Measurements from ENCODE around the gene TRHDE. TPM values are rescaled to one million over a fixed set of nuclear protein-coding genes. Genes with fewer than 3 reads are reported as not detected.

Gene TRHDE
- total and polyA plus RNA-seq, 2 donors from 2014 or later: 1.6 to 18.6 TPM

GRCh38 chr12:72681028-72681427, 408.9 kb downstream of the TRHDE start:
- DNase-seq (no peak), FAIRE-seq (no peak)
- TF ChIP-seq CTCF (IDR thresholded peaks at IDR 0.05; ENCODE audit: borderline replicate concordance, extremely low read depth, insufficient read depth): no peak
- no peak overlapping the region for H3K27ac ChIP-seq (ENCODE audit: low read depth in 2 of 2, low read length in 2 of 2)
- H3K36me3 ChIP-seq (ENCODE audit: control insufficient read depth in 2 of 3, insufficient read depth in 3 of 3, low read length in 3 of 3): no peaks in the 10 kb centered on the region
- no peaks in the 10 kb centered on the region for H3K9me3 ChIP-seq (ENCODE audit: control insufficient read depth in 2 of 3, insufficient read depth in 1 of 3, low read length in 3 of 3)
- H3K4me1 ChIP-seq (ENCODE audit: control insufficient read depth in 2 of 3, insufficient read depth in 2 of 3, low read depth in 1 of 3, low read length in 3 of 3): peaks cover 0 to 13% (median 0%) of the 10 kb centered on the region in 3 donors
- no peak overlapping the region for H3K9ac ChIP-seq (ENCODE audit: low read length in 3 of 3)
- H3K4me3 ChIP-seq (ENCODE audit: low read length in 3 of 3): no peak overlapping the region
- H3K27me3 ChIP-seq (ENCODE audit: control insufficient read depth, insufficient read depth, low read length): no peaks in the 10 kb centered on the region
- intact Hi-C loops (cut with DNase I): no loop called here

GRCh38 chr12:72684491-72684890, 412.3 kb downstream of the TRHDE start:
- H3K36me3 ChIP-seq (ENCODE audit: control insufficient read depth in 2 of 3, insufficient read depth in 3 of 3, low read length in 3 of 3): no peaks in the 10 kb centered on the region
- no peak for FAIRE-seq
- H3K9me3 ChIP-seq (ENCODE audit: control insufficient read depth in 2 of 3, insufficient read depth in 1 of 3, low read length in 3 of 3): no peaks in the 10 kb centered on the region
- H3K4me1 ChIP-seq (ENCODE audit: control insufficient read depth in 2 of 3, insufficient read depth in 2 of 3, low read depth in 1 of 3, low read length in 3 of 3): no peaks in the 10 kb centered on the region
- DNase-seq: no peak
- H3K27ac ChIP-seq (ENCODE audit: low read depth in 2 of 2, low read length in 2 of 2): no peak overlapping the region
- intact Hi-C loops (cut with DNase I): no loop called here
- no peaks in the 10 kb centered on the region for H3K27me3 ChIP-seq (ENCODE audit: control insufficient read depth, insufficient read depth, low read length)
- H3K4me3 ChIP-seq (ENCODE audit: low read length in 3 of 3): no peak overlapping the region
- no peak for TF ChIP-seq CTCF (IDR thresholded peaks at IDR 0.05; ENCODE audit: borderline replicate concordance, extremely low read depth, insufficient read depth)
- no peak overlapping the region for H3K9ac ChIP-seq (ENCODE audit: low read length in 3 of 3)

- H3K4me1 ChIP-seq (ENCODE audit: control insufficient read depth in 2 of 3, insufficient read depth in 2 of 3, low read depth in 1 of 3, low read length in 3 of 3): no peaks in the 10 kb centered on the region
- no peaks in the 10 kb centered on the region for H3K9me3 ChIP-seq (ENCODE audit: control insufficient read depth in 2 of 3, insufficient read depth in 1 of 3, low read length in 3 of 3)
- no peak for DNase-seq
- no peaks in the 10 kb centered on the region for H3K27me3 ChIP-seq (ENCODE audit: control insufficient read depth, insufficient read depth, low read length)
- intact Hi-C loops (cut with DNase I): no loop called here
- H3K36me3 ChIP-seq (ENCODE audit: control insufficient read depth in 2 of 3, insufficient read depth in 3 of 3, low read length in 3 of 3): no peaks in the 10 kb centered on the region
- H3K4me3 ChIP-seq (ENCODE audit: low read length in 3 of 3): no peak overlapping the region
- H3K27ac ChIP-seq (ENCODE audit: low read depth in 2 of 2, low read length in 2 of 2): no peak overlapping the region
- no peak for FAIRE-seq
- no peak for TF ChIP-seq CTCF (IDR thresholded peaks at IDR 0.05; ENCODE audit: borderline replicate concordance, extremely low read depth, insufficient read depth)
- no peak overlapping the region for H3K9ac ChIP-seq (ENCODE audit: low read length in 3 of 3)
These were observed 420.2 kb downstream of the TRHDE start for GRCh38 chr12:72692338-72692737.

- FAIRE-seq (no peak), DNase-seq (no peak)
- no peaks in the 10 kb centered on the region for H3K9me3 ChIP-seq (ENCODE audit: control insufficient read depth in 2 of 3, insufficient read depth in 1 of 3, low read length in 3 of 3)
- no peaks in the 10 kb centered on the region for H3K36me3 ChIP-seq (ENCODE audit: control insufficient read depth in 2 of 3, insufficient read depth in 3 of 3, low read length in 3 of 3)
- no peak overlapping the region for H3K4me3 ChIP-seq (ENCODE audit: low read length in 3 of 3)
- H3K4me1 ChIP-seq (ENCODE audit: control insufficient read depth in 2 of 3, insufficient read depth in 2 of 3, low read depth in 1 of 3, low read length in 3 of 3): no peaks in the 10 kb centered on the region
- no peak overlapping the region for H3K9ac ChIP-seq (ENCODE audit: low read length in 3 of 3)
- no peaks in the 10 kb centered on the region for H3K27me3 ChIP-seq (ENCODE audit: control insufficient read depth, insufficient read depth, low read length)
- no peak overlapping the region for H3K27ac ChIP-seq (ENCODE audit: low read depth in 2 of 2, low read length in 2 of 2)
- intact Hi-C loops (cut with DNase I): no loop called here
- TF ChIP-seq CTCF (IDR thresholded peaks at IDR 0.05; ENCODE audit: borderline replicate concordance, extremely low read depth, insufficient read depth): no peak
These were observed 422.0 kb downstream of the TRHDE start for GRCh38 chr12:72694193-72694592.
